GM19438 (cell line): ENCODE measurements around the gene LIN7A.

ENCODE experiments used
- ATAC-seq: cut with Tn5 transposase; IDR thresholded peaks from one replicate; pipeline ENCODE4 v1.9.1; 2021; ENCODE audit warnings: low read depth; ENCODE audit not compliant: unreplicated experiment

The LIN7A gene, protein sequence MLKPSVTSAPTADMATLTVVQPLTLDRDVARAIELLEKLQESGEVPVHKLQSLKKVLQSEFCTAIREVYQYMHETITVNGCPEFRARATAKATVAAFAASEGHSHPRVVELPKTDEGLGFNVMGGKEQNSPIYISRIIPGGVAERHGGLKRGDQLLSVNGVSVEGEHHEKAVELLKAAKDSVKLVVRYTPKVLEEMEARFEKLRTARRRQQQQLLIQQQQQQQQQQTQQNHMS

DNA sequence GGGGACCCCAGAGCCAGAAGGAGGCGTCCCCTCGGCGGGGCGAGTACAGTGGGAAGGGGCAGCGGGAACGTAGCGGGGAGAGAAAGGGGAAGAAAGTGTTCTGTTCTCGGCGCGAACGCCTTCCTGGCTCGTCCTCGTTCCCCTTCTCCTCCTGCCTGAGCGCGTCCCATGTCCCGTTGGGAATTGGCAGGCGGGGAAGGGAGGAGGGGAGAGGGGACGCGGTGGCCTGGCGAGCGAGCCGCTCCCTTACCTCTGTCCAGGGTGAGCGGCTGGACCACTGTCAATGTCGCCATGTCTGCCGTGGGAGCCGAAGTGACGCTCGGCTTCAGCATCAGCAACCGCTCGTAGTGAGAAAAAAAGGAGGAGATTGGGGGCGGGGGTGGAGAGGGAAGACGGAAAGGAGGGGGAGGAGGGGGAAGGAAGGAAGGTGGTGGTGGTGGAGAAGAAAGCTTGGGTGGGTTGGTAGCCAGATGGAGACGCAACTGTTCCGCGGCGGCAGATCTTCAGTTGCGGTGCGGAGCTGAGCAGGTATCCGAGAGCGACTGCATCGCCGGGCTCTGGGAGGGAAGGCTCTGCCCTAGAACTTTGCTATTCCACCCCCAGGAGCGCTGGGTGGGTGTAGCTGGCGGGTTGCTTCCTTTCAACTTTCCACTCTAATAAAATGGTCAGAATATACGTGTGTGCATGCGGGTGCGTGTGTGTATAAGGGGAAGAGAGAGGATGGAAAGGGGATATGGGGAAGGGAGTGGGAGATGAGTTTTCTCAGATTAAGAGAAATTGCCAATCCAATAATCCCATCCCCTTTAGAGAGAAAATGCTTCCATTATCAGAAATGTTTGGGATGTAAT lies at the start of gene LIN7A:
Gene LIN7A, minus strand, starts transcription at position 544 of the 848 bp plus-strand sequence. Its CDS starts 212 bp downstream, at position 332.
- ATAC-seq, result peak; percentile 8

DNA sequence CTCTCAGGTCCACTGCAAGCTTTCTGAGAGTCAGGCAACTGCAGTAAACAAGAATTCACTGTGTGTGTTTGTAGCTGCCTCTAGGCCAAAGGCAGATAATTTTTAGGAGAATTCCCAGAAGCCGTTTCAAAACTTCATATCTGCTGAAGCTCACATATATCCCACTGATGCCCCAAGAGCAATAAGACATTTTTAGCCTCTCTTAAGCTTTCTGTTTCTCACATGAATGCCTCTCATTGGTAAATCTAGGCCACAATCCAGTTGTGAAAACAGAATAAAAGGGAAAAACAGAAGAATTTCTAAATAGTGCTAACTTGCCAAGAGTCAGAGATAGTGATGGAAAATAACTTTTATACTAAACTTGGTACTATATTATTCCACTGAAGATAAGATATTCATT lies 48.5 kb upstream of the LIN7A start:
- no peak for ATAC-seq

DNA sequence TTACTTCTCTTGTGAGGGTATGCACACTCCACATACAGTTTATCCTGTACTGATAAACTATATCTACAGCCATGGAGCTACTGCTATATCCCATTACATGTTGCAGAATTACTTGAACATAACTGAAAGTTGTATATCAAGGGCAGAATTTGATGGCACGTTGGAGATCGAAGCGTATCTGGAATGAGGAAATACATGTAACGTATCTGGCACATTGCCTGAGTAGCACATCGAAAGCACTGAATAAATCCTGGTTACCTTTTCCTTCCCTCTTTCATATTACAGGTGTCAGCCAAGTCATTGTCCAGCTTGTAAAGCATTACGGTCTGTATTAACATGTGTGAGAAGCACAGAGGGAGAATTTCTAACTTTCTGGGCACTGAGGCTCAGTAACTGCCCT lies 42.1 kb upstream of the LIN7A start:
- ATAC-seq, result no peak

DNA sequence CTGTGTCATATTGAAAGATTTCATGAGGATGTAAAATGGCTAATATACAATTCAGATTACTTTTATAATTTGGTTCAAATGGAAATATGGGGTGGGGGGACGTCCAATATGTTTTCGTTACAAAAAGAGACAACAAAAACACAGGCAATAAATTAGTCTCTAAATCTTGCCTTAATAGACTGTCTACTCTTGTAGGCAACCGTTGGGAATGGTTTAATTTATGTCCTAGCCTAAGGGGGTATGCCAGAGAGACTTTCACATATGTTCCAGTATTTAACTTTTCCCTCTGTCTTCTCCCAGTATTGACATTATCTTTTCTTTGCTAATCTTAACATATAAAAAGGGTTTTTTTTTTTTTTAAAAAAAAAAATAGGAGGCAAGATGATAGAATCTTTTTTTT lies 41.5 kb upstream of the LIN7A start:
- ATAC-seq, result no peak

DNA sequence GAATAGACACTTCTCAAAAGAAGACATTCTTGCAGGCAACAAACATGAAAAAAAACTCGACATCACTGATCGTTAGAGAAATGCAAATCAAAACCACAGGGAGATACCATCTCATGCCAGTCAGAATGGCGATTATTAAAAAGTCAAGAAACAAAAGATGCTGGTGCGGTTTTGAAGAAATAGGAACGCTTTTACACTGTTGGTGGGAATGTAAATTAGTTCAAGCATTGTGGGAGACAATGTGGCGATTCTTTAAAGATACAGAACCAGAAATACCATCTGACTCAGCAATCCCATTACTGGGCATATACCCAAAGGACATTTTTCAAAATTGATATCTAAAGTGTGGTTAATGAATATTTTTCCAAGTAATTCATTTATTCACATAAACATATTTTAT lies 39.6 kb upstream of the LIN7A start:
- ATAC-seq, result no peak

DNA sequence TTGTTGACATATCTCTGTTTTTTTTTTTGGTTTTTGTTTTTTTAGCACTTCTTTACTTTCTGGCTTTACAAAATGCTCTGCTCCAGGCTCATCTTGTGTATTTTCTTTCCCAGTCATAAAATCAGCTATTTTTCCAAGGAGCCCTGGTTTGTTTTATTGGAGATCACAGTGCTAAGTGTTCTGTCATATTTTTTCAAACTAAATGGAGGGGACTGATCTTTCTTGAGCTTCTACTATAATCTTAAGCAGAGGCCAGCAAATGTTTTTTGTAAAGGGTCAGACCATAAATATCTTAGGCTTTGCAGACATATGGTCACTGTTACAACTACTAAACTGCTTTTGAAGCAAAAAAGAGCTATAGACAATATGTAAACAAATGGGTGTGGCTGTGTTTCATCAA lies 30.6 kb upstream of the LIN7A start:
- no peak for ATAC-seq

DNA sequence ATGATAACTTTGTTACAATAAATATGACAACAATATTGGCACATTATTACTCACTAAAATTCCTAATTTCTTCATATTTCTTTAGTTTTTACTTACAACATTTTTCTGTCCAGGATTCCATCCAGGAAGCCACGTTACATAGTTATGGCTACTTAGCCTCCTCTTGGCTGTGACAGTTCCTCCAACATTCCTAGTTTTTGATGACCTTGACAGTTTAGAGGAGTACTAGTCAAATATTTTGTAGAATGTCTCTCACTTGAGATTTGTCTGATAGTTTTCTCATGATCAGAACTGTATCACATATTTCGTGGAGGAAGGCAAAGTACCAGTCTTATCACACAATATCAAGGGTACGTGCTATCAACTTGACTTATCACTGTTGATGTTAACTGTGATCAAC lies 29.8 kb upstream of the LIN7A start:
- no peak for ATAC-seq

DNA sequence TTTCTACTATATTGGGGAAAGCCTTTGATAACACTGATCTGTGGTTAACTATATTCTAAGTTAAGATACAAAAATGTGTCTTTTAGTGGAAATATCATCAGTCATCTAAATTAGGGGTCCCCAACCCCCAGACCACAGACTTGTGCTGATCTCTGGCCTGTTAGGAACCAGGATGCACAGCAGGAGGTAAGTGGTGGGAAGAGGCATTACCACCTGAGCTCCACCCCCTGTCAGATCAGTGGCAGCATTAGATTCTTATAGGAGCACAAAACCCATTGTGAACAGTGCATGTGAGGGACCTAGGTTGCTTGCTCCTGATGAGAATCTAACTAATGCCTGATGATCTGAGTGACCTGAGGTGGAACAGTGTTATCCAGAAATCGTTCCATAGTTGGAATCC lies 28.3 kb upstream of the LIN7A start:
- ATAC-seq, result no peak

DNA sequence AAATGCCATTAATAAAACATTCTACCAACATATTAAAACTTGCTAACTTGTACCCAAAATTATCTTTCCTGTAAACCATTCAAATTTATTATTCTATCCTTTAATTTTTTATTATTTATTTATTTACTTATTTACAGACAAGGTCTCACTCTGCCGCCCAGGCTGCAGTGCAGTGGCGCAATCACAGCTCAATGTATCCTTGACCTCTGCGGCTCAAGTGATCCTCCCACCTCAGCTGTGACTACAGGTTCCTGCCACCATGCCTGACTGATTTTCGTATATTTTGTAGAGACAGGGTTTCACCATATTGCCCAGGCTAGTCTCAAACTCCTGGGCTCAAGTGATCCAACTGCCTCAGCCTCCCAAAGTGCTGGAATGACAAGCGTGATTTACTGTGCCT lies 20.4 kb upstream of the LIN7A start:
- ATAC-seq, result no peak

DNA sequence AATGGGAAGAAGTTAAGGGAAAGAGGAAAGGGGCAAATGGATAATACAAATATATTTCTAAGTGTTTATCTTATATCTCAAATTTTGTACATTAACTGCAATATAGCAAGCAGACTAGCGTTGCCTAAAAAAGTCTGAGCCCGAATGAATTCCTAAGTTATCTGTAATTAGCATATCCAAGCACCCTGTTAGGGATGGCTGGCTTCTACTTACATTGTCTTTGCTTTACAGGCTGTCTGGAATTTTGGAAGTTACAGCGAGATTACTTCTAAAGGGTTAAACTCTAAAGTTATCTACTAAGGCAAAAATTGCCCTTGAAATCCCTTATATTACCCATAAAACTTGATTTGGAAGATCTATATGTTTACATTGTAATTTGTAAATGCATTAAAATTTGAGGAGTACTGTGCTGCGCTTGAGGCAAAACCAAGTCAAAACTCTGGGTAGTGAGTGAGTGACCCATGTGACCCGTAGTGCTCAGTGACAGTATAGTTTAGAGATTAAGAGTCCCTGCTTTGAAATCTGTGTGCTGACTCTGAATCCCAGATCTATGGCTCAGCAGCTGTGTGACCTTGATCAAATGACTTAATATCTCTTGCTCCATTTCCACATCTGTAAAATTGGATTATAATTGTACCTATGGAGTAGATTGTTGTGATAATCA lies 17.3 kb upstream of the LIN7A start:
- no peak for ATAC-seq

DNA sequence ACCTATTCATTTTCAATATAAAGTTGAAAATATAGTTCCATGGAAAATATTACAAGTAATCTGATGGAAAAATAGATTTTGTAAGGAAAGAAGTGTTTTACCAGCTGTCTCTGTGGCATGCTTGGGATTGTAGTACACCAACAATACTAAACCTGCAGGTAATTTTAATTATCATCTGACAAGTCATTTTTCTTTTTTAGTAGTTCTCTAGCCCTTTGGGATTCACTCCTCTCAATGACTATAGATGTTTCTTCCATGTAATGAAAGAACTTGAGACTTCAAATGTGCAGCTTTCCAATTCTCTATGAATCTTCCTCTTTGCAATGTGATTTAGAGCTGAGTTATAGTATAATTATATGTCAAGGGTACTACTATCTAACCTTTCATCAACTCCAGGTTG lies 14.7 kb upstream of the LIN7A start:
- ATAC-seq, result no peak

DNA sequence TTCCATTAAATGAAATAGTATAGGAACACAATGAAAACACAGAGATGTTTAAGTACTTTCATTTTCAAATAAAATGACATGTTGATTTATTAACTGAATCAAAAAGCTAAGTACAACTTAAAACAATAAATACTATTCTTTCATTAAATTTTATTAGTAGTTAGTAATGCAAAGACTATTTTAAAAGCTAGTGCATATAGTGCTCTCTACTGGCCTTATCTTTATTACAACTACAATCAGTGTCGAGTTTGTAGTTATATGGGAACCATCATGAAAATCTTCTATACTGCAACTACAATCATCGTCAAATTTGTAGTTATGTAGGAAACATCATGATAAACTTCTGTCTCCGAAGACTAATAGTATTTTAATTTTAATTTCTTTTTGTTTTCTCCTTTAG lies 8.9 kb upstream of the LIN7A start:
- no peak for ATAC-seq

DNA sequence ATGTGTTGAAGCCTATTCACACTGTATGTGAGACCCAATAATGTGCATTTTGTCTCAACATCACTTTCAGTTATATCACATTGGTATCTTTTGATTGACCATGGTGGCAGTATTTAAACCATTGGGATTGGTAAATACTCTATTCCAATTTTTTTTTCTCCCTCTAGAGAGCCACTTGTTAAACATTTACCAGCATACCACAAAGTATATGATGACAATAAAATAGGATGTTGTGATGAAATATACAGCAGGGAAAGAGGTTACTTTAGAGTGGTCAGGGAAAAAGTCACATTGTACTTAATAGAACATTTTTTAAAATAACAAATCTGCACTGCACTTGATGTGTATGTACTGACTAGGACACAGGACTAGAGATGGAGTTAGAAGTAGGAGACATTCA lies 5.6 kb upstream of the LIN7A start:
- ATAC-seq, result no peak

DNA sequence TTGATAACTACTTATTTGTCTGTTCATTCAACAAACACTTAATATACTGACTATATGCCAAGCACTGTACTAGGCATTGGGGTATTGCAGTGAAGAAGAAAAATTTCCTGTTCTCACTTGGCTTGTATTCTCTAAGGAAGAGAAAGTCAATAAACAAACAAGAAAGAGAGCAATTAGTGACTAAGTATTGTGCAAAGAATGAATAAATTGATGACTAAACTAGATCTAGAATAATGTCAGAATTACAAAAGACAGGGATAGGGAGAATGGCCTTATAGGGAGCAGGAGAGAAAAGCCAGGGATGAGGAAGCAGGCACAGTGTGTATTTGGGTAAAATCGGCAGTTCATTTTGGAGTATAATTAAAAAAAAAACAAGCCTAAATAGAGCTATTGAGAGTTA lies 4.2 kb upstream of the LIN7A start:
- ATAC-seq, result no peak

DNA sequence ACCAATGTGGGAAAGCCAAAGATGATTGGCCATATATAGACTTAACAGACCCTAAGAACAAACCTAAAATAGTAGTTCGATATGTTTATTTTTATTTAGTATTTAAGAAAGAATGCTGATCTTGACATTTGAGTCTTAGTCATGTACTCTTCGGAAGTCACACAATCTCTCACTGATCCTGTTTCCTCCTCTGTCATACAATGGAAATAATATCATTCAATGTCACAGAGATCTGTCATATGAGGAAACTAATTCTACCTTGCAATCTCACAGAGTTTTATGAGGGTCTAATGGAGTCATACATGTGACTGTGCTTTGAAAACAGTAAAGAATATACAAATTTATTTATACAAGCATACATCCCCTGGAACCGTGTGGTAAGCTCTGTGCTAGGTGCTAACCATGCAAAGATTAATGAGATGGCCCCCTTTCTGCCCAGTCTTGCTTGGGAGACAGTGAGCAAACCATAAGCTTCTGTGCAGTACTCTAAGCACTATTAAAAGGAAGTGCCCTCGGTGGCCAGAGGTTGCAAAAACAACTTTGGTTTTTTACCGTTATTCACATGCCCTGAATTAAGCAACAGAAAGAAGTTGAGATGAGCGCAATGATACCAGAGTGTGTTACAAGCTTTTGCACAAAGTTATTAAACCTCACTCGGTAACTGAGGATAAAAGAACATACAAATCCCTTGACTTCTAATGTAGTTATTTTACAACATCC lies 1.7 kb upstream of the LIN7A start:
- ATAC-seq, result no peak

DNA sequence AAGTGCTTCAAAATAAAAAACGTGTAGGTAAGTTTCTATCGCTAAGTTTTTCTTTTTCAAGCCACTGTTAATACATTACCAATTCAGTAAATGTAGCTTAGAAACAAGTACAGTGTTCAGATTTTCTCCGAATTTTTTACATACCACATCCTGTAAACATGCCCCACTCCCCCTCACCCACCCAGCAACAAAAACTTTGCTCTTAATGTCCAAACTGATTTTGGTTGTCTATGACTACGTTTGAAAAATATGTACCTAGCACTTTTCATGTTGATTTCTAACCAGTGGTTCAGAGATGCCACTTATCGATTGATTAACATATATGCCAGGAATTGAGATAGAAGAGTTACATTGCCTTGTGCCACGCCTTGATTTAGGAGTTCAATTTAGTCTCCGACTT lies 663 bp upstream of the LIN7A start:
- ATAC-seq, result no peak

DNA sequence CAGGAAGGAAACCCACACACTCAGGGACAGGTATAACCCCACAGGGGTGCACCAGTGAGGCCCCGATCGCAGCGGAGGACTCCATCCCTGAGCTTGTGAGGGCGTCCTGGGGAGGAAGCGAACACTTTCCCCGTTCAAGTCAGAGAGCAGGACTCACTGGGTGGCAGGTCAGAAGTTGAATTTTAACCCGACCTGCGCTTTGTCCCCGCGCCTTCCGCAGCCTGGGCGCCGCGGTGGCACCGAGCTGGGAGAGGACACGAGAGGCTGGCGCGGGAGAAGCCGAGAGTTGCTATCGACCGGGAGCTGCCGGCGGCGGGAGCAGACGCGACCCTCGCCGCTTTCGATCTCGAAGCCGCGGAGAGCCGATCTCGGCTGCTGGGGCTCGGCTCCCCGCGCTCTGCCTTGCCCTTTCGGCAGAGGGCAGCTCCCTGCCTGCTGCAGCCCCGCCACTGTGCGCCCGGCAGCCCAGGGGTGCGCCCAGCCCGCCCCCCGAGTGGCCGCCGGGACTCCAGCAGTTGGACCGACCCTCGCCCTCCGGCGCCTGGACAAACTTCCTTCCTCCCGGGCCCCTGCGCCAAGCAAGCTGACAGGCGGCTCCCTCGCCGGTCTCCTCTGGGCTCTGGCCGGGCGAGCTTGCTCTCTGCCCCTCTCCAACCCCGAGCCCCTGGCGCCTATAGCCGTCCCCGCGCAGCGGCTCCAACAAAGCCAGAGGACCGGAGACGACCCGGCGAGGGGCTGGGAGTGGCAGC lies 918 bp downstream of the LIN7A start:
- peak; percentile 60 for ATAC-seq

DNA sequence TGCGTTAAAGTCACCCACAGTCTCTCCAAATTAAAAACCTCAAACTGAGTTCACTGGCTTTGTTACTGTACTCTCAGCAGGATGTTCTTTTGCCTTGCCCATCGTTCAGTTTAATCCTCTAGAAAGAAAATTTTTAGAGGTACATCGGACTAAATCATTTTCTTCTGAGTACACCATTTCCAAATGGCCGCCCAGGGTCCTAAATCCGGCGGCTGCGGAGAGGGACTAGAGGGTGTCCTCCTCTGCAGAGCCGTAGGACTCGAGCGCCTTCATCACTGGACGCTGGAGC lies 1.4 kb downstream of the LIN7A start:
- ATAC-seq, result no peak

DNA sequence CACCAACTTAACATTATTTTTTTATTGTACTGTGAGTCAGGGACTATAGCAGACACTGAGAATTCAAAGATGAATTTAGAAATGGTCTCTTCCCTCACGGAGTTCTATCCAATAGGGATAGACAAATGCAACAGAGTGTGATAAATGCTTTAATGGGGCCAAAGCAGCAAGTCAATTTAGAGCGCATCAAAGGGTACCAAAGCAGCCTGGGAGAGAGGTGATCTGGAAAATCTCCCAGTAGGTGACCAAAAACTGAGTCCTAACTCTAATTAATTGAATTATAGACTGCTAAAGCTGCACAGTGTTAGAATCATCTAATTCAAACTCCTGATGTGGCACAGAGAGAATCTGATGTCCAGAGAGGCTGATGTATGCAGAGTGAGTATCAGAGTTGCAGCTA lies 2.6 kb downstream of the LIN7A start:
- no peak for ATAC-seq

DNA sequence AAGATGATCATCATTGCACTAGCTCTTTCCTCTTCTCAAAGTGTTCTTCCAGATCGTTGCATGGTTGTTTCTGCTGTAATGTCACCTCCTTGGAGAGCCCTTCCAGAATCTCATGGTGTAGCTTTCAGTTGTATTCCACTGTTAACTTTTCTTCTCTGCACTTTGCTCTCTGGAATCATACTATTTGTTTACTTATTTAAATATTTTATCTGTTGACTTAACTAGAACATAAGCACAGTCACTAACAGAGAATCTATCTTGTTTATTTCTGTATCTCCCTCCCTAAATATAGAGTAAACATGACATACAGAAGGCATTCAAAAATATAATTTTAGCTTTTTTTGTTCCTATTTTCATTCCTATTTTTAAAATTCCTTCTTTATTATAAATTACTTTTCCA lies 11.8 kb downstream of the LIN7A start:
- no peak for ATAC-seq

DNA sequence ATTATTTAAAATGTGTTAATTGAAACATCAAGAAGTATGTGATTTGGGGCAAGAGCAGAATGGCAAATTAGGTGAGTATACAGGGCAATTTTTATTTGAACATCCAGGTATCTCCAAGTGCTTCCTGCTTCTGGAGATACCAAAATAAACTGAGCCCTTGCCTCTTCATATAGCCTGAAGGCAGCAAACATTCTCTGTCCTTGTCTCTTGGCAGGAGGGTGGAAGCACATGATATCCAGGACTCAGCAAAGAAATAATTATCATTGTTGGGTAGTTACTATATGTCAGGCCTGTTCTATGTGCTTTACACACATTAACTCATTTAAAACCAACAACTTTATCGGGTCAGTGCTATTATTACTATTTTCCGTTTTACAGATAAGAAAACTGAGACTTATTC lies 12.5 kb downstream of the LIN7A start:
- ATAC-seq, result no peak
